T-helper 9 cell (primary cell): ENCODE measurements around the gene SLC36A2.
"Not testable (repeated sequence)": the region's sequence is repeated elsewhere in the genome, so short reads cannot be mapped to it uniquely, and the experiment has no call there.

Source experiments
- DNase-seq: peaks from one replicate; pipeline ENCODE4 v3.0.0-alpha.2; 2020

The SLC36A2 gene

GRCh38 chr5:151320481-151320880 is 26.9 kb downstream of the SLC36A2 start:
- no peak for DNase-seq

- DNase-seq = no peak
Observed at GRCh38 chr5:151318850-151319732, 28.3 kb downstream of the SLC36A2 start.

DNA sequence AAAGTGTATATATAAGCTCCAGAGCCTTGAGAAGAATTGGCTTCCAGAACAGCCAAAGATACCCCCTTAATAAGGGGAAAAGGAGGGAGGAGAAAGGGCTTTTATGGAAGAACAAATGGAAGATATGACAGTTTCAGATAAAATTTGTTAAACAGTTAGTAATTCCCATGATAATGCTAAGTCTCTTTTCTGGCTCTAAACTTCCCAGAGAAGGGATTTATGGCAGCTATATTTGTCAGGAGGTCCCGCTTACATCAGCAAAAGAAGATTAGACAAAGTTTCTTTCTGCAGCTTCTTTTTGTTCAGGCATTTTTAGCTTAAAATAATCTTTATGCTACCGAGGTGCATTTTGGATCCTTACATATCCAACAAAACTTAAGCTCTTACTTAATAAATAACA is 29.5 kb downstream of the SLC36A2 start:
- DNase-seq = no peak

DNA sequence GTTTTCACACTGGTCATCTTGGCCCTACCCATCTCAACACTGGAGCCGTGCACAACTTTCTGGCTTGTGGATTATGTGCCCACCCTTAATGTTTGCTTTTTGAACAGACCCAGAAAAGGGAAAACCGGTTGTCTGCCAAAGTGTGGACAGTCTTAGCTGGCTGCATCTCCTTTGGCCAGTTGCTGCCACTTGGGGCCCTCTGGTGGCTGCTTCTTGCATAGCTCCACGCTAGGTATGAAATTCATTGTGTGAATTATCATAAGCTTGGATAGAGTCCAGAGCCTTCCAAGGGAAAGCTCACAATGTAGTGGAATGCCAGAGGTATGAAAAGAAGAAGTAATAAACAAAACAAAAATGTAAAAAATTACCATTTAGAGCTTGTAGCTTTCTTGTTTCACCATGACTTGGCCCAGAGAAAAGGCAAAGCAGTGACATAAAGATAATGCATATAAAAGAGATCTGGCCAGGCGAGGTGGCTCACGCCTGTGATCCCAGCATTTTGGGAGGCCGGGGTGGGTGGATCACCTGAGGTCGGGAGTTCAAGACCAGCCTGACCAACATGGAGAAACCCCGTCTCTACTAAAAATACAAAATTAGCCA is 31.3 kb downstream of the SLC36A2 start:
- DNase-seq = peak; percentile 19

GRCh38 chr5:151313357-151313756 is 34.0 kb downstream of the SLC36A2 start:
- no peak for DNase-seq

- no peak for DNase-seq
Observed at GRCh38 chr5:151312756-151313324, 34.5 kb downstream of the SLC36A2 start.

GRCh38 chr5:151310932-151311331 is 36.4 kb downstream of the SLC36A2 start:
- no peak for DNase-seq

GRCh38 chr5:151309821-151310220 is 37.5 kb downstream of the SLC36A2 start:
- not testable (repeated sequence) for DNase-seq

- DNase-seq = not testable (repeated sequence)
Observed at GRCh38 chr5:151309266-151309665, 38.1 kb downstream of the SLC36A2 start.

DNA sequence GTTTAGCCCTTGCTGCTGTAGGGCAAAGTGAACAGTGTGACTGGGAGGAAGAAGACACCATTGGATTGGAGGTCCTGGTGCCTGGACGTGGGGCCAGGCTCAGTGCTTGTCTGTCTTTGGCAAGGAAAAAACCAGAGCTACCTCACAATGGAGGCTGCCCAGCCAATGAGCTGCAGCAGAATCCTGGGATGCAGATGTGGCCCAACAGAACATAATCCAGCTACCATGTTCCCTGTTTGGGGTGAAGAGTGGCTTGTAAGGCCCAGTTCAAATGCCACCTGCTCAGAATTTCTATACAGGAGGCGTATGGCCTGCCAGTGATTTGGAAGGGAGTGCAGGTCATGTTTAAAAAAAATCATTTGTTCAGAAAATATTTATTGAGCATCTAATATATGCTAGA is 43.7 kb downstream of the SLC36A2 start, which contains the start of gene SLC36A3:
SLC36A3 (minus strand) TSS at position 101 of the 400 bp plus-strand sequence. CDS start 412 bp downstream, outside the sequence.
- DNase-seq = no peak

- no peak for DNase-seq
Observed at GRCh38 chr5:151298063-151298855, 49.1 kb downstream of the SLC36A2 start.

DNA sequence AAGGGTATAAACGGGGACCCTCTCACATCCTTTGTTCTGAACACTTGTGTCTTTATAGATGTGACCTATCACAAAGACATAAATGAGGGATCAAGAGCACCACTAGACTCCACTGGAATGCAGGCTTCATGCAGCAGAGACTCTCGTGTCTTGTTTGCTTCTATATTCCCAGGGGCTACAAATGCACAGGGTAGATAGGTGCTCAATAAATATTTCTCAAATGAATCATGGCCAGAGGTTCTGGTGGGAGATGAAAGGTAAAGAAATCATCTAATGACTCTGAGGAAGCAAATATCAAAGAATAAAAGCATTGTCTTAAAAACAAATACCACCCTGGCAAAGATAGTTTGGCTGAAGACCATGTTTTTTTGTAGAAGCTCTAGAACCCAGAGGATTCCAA is 50.4 kb downstream of the SLC36A2 start:
- no peak for DNase-seq

GRCh38 chr5:151296478-151296830 is 50.9 kb downstream of the SLC36A2 start:
- no peak for DNase-seq

DNA sequence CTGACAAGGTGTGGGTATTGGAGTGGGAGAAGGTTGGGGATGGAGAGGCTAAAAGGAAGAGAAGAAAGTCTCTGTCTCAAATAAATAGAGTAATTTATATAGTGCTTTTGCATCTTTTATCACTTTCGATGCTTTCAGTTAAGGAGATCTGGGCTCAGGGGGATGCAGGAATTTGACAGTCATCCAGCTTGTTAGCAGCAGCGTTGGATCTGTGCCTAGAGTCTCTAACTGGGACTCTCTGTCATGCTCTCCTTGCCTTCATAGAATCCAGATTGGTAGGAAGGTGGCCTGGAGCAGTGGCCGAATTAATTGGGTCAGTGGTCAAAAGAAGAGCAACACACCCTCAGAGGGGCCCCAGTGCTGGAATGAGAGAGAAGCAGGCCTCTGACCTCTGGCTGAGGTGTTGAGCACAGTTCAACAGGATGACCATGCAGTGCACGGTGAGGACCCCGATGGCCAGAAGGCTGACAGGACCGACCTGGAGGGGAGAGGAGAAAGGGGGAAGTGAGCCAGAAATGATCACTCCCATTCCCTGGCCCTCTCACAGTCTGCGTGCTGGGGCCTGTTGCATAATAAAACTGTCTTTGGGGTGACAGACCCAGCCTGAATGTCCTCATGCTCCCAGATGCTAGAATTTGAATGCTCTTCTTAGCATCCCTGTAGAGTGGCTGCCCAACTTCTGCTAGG is 51.4 kb downstream of the SLC36A2 start:
- no peak for DNase-seq

DNA sequence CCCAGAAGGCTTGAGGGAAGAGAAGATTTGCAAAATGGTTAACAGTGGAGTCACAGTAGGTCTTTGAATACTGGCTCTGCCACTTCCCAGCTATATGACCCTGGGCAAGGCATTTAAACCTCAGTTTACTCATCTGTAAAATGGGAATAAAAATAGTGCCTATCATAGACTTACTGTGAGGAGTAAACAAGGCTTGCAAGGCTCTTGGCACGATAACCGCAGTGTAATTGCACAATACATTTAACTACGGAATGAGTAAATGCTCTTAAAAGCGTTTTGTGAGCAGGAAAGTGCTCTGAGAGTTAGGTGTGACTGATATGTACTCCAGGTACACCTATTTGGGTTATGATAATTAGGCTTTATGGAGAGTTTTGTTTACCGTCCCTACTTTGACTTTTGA is 52.2 kb downstream of the SLC36A2 start:
- no peak for DNase-seq

DNA sequence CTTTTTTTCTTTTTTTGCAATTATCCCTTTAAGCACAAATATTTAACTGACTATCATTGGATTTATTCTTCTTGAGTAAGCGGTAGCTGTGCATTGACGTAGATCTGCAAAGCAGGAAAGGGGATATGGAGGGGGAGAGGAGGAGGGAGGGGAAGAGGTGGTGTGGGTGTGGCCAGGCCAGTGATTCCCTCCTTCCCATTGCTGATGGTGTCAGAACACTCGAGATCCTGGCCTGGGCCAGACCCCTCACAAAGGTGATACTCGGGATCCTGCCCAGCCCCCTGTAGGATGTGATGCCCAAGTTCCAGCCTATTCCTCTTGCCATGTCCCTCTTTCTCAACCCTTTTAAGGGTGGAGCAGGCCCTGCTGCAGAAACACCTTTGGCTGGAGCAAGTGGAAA is 53.7 kb downstream of the SLC36A2 start:
- DNase-seq = no peak

- no peak for DNase-seq
Observed at GRCh38 chr5:151288180-151288579, 59.2 kb downstream of the SLC36A2 start.

DNA sequence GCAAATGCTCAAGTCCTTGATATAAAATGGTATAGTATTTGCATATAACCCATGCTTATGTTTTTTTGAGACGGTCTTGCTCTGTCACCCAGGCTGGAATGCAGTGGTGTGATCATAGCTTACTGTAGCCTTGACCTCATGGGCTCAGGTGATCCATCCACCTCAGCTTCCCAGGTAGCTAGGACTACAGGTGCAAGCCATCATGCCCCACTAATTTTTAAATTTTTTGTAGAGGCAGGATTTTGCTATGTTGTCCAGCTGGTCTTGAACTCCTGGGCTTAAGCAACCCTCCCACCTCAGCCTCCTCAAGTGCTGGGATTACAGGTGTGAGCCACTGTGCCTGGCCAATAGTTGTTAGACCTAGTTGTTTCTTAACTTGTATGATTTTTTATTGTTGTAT is 61.1 kb downstream of the SLC36A2 start:
- DNase-seq = no peak

GRCh38 chr5:151285683-151286082 is 61.7 kb downstream of the SLC36A2 start:
- DNase-seq = no peak

DNA sequence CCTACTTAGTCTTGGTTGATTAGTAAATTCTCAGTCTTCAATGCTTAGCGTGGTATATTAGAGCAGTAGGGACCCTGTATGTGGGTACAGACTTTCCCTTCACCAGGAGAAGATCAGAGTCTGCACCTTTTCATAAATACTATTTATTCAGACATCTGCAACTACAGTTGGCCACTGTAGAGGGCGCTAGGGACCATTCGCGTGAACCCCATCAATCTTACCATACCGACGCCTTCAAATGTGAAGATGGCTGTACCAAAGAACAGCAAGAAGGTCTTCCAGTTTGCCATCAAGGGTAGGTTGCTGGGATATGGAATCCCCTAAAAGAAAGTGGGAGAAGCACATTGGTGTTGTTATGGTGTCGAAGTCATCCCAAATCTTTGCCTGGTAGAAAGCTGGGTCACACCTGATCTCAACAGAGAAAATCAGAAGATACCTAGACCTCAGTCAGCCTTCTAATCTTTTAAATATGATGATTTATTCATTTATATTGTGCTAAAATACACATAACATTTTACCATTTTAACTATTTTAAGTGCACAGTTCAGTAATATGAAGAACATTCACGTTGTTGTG is 62.9 kb downstream of the SLC36A2 start:
- DNase-seq = no peak

DNA sequence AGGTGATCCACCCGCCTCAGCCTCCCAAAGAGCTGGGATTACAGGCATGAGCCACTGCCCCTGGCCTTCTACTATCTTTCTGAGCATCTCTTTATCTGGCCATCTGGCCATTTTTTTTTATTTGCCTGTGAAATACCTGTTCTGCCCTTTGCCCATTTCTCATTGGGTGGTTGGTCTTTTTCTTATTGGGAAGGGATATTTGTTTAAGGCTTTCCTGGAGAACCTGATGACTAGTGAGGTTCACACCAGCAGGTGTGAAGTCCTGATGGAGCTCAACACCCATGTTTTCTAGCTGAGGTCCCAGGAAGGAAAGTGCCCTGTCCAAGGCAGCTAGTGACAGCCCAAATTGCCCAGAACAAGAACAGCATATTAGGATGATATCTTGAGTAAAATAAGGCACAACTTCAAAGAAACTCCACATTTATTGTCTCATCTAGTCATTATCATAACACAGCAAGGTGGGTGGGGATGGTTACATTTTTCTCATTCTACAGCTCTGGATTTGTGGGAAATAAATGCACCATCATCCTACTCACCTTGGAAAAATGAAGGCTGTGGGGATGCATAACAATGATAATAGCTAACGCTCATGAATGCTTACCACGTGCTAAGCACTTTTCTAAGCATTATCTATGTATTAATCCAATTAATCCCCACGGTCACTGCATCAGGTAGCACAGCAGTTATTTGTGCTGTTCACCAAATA is 64.1 kb downstream of the SLC36A2 start:
- no peak for DNase-seq
